B cell (primary cell): Measurements from ENCODE around the gene CIART.

Experiments
- EZH2 ChIP-seq: IDR thresholded peaks from 2 replicates; pipeline ENCODE4 v1.6.1; 2012; ENCODE audit warnings: borderline replicate concordance, low read depth, mild to moderate bottlenecking, moderate library complexity, low read length; ENCODE audit not compliant: insufficient read depth, poor library complexity, severe bottlenecking
- TF ChIP-seq, protein P1 (sequence below): fragments of 200-600 bp; IDR thresholded peaks from one replicate; pipeline ENCODE4 v1.8.0; 2022; ENCODE audit warnings: antibody characterized with exemption, mild to moderate bottlenecking

GRCh38 chr1:150273311-150273710 is 9.0 kb upstream of the CIART start:
- TF ChIP-seq, protein P1, sequence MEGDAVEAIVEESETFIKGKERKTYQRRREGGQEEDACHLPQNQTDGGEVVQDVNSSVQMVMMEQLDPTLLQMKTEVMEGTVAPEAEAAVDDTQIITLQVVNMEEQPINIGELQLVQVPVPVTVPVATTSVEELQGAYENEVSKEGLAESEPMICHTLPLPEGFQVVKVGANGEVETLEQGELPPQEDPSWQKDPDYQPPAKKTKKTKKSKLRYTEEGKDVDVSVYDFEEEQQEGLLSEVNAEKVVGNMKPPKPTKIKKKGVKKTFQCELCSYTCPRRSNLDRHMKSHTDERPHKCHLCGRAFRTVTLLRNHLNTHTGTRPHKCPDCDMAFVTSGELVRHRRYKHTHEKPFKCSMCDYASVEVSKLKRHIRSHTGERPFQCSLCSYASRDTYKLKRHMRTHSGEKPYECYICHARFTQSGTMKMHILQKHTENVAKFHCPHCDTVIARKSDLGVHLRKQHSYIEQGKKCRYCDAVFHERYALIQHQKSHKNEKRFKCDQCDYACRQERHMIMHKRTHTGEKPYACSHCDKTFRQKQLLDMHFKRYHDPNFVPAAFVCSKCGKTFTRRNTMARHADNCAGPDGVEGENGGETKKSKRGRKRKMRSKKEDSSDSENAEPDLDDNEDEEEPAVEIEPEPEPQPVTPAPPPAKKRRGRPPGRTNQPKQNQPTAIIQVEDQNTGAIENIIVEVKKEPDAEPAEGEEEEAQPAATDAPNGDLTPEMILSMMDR: no peak
- TF ChIP-seq EZH2: no peak
